GM19239 (cell line): ENCODE data around the gene DGKI.

Experiments
- DNase-seq: peaks from one replicate; pipeline ENCODE4 v3.0.0; 2011; ENCODE audit warnings: low spot score; ENCODE audit not compliant: insufficient read length
- FAIRE-seq: peaks from 2 replicates; lab custom pipeline; 2011; peaks lifted over from hg19 to GRCh38; lab: Jason Lieb, UNC

The DGKI gene

DNA sequence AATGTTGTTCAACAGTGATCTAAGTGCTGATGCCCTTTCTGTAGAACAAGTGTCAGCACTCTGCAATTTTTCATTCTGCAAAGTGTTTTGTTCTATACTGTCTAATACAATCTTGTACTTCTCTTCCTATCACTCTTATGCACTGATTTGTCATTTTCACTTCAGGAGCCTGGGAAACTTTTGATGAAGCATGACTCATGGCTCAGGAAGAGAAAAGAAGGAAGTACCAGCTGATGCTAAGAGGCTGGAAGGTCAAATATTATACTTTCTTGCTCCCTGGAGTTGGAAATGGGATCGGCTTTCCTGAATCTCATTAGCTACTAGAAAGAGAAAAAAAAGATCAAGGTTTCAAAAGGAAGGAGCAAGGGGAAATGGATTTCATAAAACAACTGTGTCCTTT is 45.8 kb downstream of the DGKI start:
- DNase-seq: no peak
- FAIRE-seq: no peak

- FAIRE-seq (peak; percentile 80), DNase-seq (no peak)
These were observed 48.6 kb downstream of the DGKI start for GRCh38 chr7:137798073-137798763.

DNA sequence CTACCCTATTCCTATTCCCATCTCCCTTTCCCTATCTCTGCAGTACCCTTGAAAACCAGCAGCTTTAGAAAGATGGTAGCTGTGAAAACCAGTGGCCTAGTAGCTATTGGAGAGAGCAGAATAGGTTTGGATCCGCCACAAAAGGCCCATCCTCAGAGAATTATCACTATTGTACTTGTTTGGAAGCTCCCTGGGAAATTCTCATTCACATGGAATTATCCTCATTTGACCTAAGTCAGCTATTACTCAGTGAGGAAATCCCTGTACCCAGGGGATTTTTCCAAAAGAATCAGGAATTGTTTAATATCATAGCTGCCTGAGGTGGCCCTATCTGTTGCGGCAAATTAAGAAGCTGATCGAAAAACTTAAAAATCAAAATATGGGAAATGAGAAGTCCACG is 51.6 kb downstream of the DGKI start:
- DNase-seq: no peak
- no peak for FAIRE-seq

DNA sequence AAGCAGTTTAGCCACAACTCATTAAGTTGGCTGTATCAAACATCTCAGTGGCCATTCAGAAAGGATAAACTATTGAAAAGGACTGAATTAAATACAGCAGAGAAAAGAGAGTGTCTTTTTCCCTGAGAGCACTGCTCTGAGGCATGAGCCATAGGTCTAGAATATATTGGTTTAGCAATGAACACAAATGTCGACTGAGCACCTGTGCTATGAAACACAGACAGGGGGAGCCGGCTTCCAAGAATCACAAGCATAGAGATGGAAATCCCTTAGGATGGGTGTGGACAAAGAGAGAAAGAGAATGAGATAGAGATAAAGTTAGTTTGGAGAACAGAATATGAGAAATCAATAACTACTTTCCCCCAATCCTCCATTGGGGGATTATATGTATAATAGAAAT is 54.8 kb downstream of the DGKI start:
- DNase-seq: no peak
- FAIRE-seq: no peak

DNA sequence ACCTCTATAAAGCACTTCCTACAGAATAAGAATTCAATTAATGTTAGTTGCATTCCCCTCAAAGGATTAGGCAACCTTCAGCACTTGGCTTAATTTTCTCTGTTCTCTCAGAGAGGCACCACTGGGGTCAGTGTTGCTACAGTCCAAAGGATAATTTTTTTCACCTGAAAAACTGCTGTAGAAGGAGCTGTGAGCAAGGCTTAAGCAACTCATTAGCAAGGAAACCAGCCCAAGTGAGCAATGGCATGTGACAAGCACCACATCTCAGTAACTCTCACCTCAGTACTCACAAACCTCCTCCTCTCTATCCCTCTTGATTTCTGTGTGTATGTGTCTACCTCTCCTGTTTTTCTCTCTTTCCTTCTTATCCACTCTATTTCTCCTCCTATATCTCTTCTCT is 55.9 kb downstream of the DGKI start:
- DNase-seq: no peak

DNA sequence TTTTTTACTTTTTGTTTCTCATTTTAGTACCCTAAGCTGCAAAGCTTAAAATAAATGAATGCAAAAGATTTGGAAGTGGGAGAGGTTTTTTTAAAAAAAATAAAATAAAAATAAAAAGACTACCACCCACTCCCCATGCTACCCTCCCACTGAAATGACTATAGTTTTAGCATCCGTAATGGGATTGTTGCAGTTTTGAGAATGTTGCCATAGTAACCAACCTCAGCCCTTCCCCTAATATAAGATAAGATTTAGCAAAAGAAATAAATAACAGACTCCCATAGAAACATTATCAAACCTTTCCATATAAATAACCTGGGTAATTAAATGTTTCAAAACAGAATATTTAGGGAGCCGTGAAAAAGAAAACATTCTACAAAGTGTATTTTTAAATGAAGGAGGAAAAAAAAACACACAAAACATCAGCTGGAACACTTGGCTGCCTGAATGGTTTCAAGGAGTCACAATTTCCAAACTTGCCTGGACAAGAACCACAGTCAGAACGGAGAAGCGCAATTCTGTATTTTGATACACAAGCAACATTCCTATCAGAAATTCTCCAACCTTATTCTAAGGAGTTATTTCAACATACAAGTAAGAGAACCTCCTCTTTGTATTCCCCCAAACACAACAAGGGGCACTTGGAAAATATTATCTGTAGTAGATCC is 57.4 kb downstream of the DGKI start:
- no peak for FAIRE-seq
- DNase-seq: no peak

More for the DNA sequence above, 55.9 kb downstream of the DGKI start:
- FAIRE-seq: no peak

DNA sequence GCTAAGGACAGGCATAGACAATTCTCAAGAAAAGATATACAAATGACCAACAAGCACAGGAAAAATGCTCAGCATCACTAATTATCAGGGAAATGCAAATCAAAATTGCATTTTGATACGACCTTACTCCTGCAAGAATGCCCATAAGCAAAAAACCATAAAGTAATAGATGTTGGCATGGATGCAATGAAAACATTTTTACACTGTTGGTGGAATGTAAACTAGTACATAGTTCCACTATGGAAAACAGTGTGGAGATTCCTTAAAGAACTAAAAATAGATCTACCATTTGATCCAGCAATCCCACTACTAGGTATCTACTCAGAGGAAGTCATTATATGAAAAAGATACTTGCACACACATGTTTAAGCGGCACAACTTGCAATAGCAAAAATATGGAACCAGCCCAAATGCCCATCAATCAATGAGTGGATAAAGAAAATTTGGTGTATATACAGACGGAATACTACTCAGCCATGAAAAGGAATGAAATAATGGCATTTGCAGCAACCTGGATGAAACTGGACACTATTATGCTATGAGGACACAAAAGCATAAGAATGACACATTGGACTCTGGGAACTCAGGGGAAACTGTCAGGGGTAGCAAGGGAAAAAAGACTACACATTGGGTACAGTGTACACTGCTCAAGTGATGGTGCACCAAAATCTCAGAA is 59.3 kb downstream of the DGKI start:
- FAIRE-seq (no peak), DNase-seq (no peak)

DNA sequence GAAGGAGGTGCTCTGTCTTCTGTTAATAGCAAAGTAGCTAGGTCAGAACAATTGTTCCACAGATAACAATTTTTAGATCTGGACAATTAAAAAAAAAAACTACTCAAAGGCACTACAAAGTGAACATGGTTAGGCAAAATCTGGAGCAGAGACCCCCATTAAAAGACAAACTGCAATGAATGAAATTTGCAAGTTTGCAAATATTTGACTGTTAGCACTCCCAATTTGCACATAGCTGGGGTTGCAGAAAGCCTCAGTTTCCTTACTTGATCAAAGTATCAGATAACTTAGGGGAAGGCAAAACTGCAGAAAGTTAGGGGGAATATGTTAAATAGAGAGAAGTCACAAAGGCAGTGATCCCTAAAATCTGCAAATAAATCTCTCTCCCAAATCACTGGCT is 68.3 kb downstream of the DGKI start:
- FAIRE-seq (no peak), DNase-seq (no peak)

DNA sequence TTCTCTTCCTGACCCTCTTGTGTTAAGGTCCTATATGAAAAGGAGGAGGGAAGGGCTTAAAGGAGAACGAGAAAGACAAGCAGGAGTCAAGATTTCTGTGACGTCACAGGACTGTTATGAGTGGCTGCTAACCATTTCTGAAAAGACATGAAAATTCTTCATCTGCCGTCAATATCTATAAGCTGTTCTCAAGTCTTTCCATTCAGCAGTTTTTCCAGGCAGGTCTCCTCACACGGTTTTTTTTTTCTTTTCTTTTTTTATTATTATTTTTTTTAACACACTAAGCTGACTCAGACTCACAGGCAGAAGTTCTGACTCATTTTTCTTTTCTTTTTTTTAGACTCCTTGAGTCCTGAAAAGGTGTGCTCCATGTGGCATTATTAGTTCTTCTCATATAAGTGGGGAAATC is 72.0 kb downstream of the DGKI start:
- FAIRE-seq (peak; percentile 65), DNase-seq (peak; percentile 6)

GRCh38 chr7:137772748-137773147 is 74.0 kb downstream of the DGKI start:
- FAIRE-seq (no peak), DNase-seq (no peak)

GRCh38 chr7:137772316-137772715 is 74.5 kb downstream of the DGKI start:
- no peak for FAIRE-seq
- DNase-seq: no peak

DNA sequence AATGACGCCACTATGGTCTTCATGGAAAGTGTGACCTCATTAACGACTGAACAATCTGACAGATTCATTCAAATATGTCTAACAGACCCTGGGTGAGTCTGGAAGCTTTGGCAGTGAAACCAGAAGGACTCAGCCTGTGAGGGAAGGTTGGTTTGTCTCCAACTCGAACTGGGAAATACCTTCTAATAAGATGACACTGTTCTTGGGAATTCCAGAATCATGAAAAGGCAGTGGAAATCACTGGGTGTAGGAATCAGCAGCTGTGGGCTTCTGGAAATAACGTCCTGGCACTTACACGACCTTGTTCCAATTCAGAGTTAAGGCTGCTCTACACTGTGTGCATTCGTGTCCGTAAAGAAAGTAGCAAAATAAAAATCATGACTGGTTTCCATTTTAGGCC is 75.1 kb downstream of the DGKI start:
- FAIRE-seq (no peak), DNase-seq (no peak)

DNA sequence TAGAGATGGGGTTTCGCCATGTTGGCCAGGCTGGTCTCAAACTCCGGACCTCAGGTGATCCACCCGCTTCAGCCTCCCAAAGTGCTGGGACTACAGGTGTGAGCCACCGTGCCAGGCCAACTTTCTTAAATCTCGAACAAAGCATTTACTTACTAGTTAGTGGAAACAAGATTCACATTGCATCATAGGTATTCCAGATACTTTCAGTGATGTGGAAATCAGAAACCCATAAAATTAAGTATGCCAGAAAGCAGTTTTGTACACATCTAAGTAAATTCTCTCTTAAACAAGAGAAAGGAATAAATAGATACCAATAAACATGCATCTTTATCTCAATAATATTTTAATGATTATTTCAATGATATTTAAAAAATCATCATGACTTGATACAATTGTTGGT is 75.5 kb downstream of the DGKI start:
- FAIRE-seq: no peak
- no peak for DNase-seq

DNA sequence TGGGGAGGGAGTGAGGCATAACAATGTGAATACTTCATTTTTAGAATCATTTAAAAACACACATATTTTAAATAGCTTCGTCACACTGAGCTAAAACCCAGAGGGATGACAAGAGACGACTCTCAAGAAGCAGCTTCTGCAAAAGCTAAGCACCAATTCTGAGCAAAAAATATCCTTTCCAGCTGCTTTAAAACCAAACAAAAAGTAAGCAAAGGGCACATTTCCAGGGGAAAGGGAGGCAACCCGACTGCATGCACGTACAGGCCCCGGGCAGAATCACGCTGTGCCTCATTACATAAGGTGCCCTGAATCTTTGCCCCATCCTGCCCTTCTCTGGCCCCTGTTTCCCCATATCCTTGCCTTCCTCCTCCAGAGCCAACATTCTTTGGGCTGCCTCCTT is 78.4 kb downstream of the DGKI start:
- FAIRE-seq (no peak), DNase-seq (no peak)

DNA sequence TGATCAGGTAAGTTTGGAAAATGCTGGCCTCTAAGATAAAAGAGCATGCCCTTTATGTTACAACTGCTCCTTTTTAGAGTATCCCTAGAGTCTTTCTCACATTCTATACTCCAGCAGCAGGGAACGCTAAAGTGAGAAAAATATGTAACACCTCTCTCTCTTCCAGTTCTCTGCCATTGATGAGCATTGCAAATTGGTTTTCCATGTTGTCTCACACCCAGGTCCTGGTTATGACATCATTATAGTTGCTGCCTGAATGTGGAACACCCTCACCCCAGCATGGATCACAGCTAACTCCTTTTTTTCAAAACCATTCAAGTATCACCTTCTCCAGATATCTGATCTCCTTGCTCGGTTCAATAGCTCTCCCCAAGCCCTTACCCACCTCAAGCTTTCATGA is 84.4 kb downstream of the DGKI start:
- FAIRE-seq: no peak
- DNase-seq: no peak

DNA sequence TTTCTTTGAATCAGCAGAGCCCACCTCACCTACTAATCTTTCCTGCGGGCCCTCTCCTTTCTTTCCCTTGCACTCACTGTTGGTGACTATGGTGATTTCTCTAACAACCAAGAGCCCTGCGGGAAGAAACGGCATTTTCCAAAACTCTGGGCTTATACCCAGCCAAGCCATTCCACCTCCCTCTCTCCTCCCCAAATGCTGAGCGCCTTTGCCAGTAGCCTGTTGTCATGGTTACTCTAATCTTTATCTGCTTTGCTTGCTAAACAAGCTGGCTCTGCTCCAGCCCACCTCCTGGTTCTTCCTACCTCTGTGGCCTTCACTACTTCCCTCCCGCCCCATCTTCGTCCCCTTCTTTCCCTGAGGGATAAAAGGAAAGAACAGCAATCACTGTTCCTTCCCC is 86.7 kb downstream of the DGKI start:
- FAIRE-seq (no peak), DNase-seq (no peak)

DNA sequence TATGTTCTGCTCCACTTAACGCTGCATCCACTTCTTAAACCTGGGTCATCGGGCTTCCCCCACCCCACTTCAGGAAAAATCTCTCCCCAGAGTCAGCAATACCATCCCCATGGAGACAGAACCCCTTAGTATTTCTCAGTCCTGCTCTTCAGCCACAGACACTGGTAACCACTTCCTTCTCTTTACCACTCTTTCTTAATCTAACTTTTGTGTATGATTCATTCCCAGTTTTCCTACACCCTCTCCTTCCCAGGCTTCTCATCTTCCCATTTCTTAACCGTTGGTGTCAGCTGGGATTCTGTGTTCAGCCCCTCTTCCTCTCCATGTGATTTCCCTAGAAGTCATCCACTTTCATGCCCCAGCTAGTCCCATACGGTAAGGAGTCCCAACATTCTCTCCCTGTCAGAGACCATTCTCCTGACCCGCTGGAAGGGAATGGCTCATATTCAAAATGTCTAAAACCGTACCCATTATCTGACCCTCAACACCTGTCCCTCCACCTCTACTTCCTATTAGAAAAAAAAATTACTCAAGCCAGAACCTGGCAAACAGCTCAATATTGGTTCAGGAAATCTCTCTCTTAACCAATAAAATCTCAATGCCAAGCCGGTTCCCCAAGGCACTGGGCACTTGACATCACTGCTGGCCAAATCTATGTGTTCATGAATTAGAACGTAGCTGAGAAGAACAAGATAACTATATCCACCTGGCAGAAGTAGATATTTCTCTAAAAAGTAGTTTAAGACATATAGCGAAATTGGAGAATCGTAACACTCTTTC is 89.4 kb downstream of the DGKI start:
- FAIRE-seq: no peak
- no peak for DNase-seq

- no peak for FAIRE-seq
- no peak for DNase-seq
These were observed 90.7 kb downstream of the DGKI start for GRCh38 chr7:137755846-137756651.

GRCh38 chr7:137755427-137755826 is 91.3 kb downstream of the DGKI start:
- FAIRE-seq: peak; percentile 26

More at GRCh38 chr7:137755427-137755826, 91.3 kb downstream of the DGKI start:
- DNase-seq: no peak
